Astrocyte of the cerebellum (primary cell): Measurements from ENCODE around the gene EZH1.

ENCODE experiments used
- DNase-seq: peaks from one replicate; pipeline ENCODE4 v3.0.0-alpha.2; 2011; ENCODE audit warnings: low read depth
- H3K4me3 ChIP-seq: 2 replicates; pipeline ENCODE4 v1.5.1; 2011; ENCODE audit warnings: mild to moderate bottlenecking, low read depth, low read length, moderate library complexity
- CTCF ChIP-seq: IDR thresholded peaks from 2 replicates; pipeline ENCODE4 v1.5.1; 2012; ENCODE audit warnings: low read length, low read depth, moderate library complexity, mild to moderate bottlenecking; ENCODE audit errors: missing control alignments
- in situ Hi-C: cut with HindIII; loops from 2 replicates; pipeline ENCODE4 v1.10.0; 2017; ENCODE audit warnings: low sequenced_read_pairs

EZH1 gene

GRCh38 chr17:42725143-42725542 is 19.7 kb downstream of the EZH1 start:
- no peak overlapping the region for H3K4me3 ChIP-seq
- in situ Hi-C loops: no loop called here
- DNase-seq: no peak

GRCh38 chr17:42723636-42724035 is 21.2 kb downstream of the EZH1 start:
- in situ Hi-C loops: no loop called here
- no peak for DNase-seq
- TF ChIP-seq CTCF: no peak
- H3K4me3 ChIP-seq: no peak overlapping the region

More at GRCh38 chr17:42725143-42725542, 19.7 kb downstream of the EZH1 start:
- no peak for TF ChIP-seq CTCF

GRCh38 chr17:42720996-42721583 is 23.8 kb downstream of the EZH1 start:
- peak; percentile 66 for DNase-seq
- TF ChIP-seq CTCF: peak; percentile 58
- no peak overlapping the region for H3K4me3 ChIP-seq

GRCh38 chr17:42709561-42709960 is 35.3 kb downstream of the EZH1 start:
- TF ChIP-seq CTCF: no peak
- in situ Hi-C loops: no loop called here
- no peak for DNase-seq
- H3K4me3 ChIP-seq: no peak overlapping the region

More at GRCh38 chr17:42720996-42721583, 23.8 kb downstream of the EZH1 start:
- in situ Hi-C loops: no loop called here

GRCh38 chr17:42708588-42708987 is 36.3 kb downstream of the EZH1 start:
- no peak for DNase-seq
- H3K4me3 ChIP-seq: no peak overlapping the region
- no peak for TF ChIP-seq CTCF
- in situ Hi-C loops: no loop called here

- TF ChIP-seq CTCF: no peak
- no peak overlapping the region for H3K4me3 ChIP-seq
- DNase-seq: no peak
- in situ Hi-C loops: no loop called here
These were observed 38.1 kb downstream of the EZH1 start for GRCh38 chr17:42706732-42707131.
